ENCODE results near the gene CALCOCO1.
"Not testable (repeated sequence)": the region's sequence is repeated elsewhere in the genome, so short reads cannot be mapped to it uniquely, and the experiment has no call there.

The CALCOCO1 gene

DNA sequence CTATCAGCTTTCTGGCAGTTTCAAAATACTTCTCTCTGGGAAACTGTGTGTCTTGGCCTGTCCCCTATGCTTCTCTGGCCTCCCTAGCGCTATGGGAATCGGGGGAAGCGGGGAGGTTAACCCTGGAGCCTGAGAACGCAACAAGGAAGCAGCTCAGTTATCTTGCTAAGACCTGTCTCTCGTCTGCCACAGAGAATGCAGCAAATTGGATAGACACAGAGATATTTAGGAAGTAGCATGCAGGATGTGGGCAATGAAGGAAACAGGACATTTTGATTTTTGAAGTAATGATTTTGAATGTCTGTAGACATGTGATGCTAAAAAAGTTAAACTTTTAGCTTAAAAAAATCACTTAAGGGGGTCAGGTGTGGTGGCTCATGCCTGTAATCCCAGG, 6.6 kb upstream of the CALCOCO1 start:
- no peak for DNase-seq (ENCODE audit: low read depth in 1 of 2, low spot score in 1 of 2)

GRCh38 chr12:53733051-53733806, 6.0 kb upstream of the CALCOCO1 start:
- DNase-seq (ENCODE audit: low read depth in 1 of 2, low spot score in 1 of 2) = no peak

- no peak for DNase-seq (ENCODE audit: low read depth in 1 of 2, low spot score in 1 of 2)
Measured at GRCh38 chr12:53729644-53730043, 2.4 kb upstream of the CALCOCO1 start.

GRCh38 chr12:53728206-53728605, 954 bp upstream of the CALCOCO1 start:
- DNase-seq (ENCODE audit: low read depth in 1 of 2, low spot score in 1 of 2) = no peak

DNA sequence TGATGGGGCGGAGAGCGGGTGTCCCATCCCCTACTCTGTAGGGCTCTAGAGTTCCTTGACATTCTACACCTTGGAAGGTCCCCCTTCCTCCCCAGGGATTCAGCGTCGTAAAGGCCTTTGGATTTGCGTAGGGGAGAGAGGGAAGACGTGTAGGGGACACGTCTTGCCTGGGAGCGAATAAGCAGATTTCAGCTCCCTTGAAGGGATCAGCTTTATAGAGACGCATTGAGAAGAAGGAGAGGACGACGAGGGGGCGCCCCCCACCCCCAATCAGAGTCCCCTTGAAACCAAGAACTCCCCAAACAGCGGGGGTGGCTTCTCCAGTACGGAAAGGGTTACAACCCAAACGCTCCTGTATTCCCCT, 324 bp downstream of the CALCOCO1 start:
- DNase-seq (ENCODE audit: low read depth in 1 of 2, low spot score in 1 of 2) = no peak

GRCh38 chr12:53726341-53726740, 911 bp downstream of the CALCOCO1 start:
- no peak for DNase-seq (ENCODE audit: low read depth in 1 of 2, low spot score in 1 of 2)

DNA sequence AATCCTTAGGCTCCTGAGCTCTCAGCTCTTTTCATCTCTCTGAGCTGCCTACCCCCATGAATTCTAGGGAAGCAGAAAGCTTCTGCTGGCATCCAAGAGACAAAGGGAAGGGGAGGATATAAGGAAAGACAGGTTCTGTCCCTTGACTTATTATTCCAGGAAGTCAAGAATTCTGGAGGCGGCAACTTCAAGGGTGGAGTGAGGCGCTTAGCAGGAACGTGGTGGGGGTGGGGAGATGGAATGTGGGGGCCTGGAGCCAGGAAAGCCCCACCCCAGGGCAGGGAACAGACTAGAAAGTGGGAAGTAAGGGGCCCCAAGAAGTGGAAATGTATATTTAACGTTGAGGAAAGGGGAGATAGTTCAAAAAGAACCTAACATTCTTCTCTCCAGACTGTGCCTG, 1.4 kb downstream of the CALCOCO1 start:
- no peak for DNase-seq (ENCODE audit: low read depth in 1 of 2, low spot score in 1 of 2)

GRCh38 chr12:53722450-53723041, 4.7 kb downstream of the CALCOCO1 start:
- DNase-seq (ENCODE audit: low read depth in 1 of 2, low spot score in 1 of 2) = no peak

DNA sequence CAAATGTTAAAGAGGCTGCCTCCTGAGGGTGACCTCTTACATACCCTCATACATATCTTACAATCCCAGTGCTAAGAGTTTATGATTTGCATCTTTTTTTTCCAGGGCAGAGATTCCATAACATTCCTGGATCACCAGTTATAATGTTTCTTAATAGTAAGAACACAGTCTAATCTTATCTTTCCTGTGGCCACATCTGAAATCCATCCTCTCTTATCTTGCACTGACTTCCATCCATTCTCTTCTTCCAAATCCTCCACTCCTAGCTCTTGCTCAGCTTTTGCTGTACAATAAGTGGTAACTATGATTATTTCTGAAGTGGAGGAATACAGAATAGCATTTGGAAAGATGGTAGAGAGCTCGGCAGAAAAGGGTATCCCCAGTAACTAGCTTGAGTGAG, 6.3 kb downstream of the CALCOCO1 start:
- no peak for DNase-seq (ENCODE audit: low read depth in 1 of 2, low spot score in 1 of 2)

- DNase-seq (ENCODE audit: low read depth in 1 of 2, low spot score in 1 of 2) = no peak
Measured at GRCh38 chr12:53719649-53720048, 7.6 kb downstream of the CALCOCO1 start.

GRCh38 chr12:53718567-53718966, 8.7 kb downstream of the CALCOCO1 start:
- not testable (repeated sequence) for DNase-seq (ENCODE audit: low read depth in 1 of 2, low spot score in 1 of 2)

DNA sequence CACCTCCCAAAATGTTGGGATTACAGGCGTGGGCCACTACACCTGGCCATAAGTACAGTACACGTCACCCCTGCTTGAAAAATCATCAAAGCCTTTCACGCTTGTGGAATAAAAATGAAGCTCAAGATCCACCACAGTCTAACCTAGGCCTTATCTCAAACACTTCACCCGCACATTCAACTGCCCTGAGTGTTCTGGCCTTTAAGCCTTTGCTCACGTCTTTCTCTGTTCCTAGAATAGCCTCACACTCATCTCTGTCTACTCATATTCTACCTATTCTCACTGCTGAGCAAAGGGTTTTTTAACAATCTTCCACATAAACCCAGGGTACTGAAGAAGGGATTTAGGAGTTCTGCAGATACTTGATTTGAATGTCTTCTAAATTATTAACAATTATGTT, 9.9 kb downstream of the CALCOCO1 start:
- DNase-seq (ENCODE audit: low read depth in 1 of 2, low spot score in 1 of 2) = no peak

DNA sequence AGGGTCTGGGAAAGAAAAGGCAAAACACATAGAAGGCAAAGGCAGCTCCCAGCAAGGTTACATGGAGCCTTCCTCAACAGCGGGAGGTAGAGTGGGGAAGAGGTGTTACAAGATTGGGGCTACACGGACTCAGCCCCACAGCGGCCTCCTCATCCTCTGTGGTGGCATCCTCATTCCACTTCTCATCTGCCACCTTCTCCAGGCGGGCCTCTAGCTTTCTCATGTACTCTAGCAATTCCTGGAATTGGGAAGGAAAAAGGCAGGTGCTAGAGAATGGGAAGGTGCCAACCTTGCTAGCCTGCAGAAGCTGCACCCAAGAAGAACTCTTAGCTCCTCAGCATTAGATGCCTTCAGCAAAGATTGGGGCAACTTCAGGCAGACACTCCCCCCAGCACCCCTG, 13.2 kb downstream of the CALCOCO1 start:
- DNase-seq (ENCODE audit: low read depth in 1 of 2, low spot score in 1 of 2) = no peak

GRCh38 chr12:53713516-53713915, 13.7 kb downstream of the CALCOCO1 start:
- DNase-seq (ENCODE audit: low read depth in 1 of 2, low spot score in 1 of 2) = no peak

- DNase-seq (ENCODE audit: low read depth in 1 of 2, low spot score in 1 of 2) = no peak
Measured at GRCh38 chr12:53712059-53712643, 15.1 kb downstream of the CALCOCO1 start.

DNA sequence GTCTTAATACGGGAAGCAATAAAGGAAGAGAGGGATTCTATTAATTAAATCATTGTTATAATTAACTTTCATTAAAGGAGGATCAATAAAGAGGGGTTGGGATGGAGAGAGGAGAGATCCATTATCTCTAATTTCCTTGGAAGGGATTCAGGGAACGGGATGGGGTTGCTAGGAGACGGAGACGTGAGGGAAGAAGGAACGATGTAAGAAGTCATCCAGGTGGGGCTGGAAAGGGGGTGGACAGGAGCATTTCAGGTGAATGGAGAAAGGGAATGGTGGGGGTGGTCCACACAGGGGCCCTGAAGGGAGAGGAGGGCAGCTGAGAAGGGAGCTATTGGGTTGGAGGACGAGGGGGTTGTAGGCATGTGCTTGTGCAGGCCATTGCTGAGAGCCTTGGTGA, 17.2 kb downstream of the CALCOCO1 start:
- no peak for DNase-seq (ENCODE audit: low read depth in 1 of 2, low spot score in 1 of 2)

DNA sequence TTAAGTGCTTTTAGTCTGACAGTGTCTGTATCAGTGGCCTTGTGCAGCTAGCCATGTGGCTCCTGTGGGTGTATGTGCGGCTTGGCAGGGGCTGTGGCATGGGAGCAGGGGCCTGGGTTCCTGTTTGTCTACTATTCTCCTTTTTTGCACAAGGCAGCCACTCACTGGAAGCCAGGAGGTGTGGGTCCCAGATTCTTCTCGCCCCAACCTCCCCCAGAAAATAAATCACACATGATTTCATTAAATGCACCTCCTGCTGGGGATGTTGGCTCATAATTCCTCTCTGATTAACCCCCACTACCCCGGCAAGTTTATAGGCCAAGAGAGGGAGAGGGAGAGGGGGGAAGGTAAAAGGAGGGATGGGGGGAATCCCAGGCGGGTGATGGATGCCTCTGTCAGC, 17.6 kb downstream of the CALCOCO1 start:
- no peak for DNase-seq (ENCODE audit: low read depth in 1 of 2, low spot score in 1 of 2)

DNA sequence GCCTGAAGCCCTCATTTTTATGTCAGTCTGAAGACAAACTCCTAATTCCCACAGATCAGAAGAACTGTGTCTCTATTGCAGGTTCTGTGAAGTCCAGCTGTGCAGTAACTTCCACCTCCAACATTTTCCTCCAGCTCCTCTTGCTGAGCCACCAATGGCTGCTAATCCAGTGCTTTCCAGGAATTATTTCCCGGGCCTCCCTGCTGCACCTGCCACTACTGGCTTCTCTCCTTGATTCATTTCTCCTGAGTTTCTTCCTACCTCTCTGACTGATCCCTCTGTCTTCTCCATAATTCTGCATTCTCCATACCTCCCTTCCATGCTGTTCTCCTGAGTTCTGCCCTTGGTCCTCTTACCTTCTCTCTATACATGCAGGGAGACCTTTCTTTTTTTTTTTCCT, 21.2 kb downstream of the CALCOCO1 start:
- no peak for DNase-seq (ENCODE audit: low read depth in 1 of 2, low spot score in 1 of 2)

GRCh38 chr12:53703756-53704155, 23.5 kb downstream of the CALCOCO1 start:
- DNase-seq (ENCODE audit: low read depth in 1 of 2, low spot score in 1 of 2) = no peak

- peak; percentile 53 to 65 for DNase-seq (ENCODE audit: low read depth in 1 of 2, low spot score in 1 of 2)
Measured at GRCh38 chr12:53701518-53702264, 25.6 kb downstream of the CALCOCO1 start.

GRCh38 chr12:53700567-53700966, 26.7 kb downstream of the CALCOCO1 start:
- DNase-seq (ENCODE audit: low read depth in 1 of 2, low spot score in 1 of 2) = no peak

DNA sequence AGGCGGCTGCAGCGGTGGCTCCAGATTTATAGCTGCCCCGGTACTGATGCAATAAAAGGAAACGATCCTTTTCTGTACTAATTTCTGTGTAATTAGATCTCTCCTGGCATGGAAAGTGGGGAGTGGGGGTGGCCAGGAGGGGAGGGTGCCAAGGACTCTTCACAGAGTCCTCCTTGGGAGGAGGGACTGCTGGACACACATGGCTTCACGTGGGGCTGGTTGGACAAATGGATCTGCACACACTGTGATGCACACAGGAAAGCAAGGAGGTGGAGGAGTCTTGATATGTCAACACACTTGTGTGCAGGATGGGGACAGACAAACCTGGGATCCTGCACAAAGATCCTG, 27.6 kb downstream of the CALCOCO1 start:
- no peak for DNase-seq (ENCODE audit: low read depth in 1 of 2, low spot score in 1 of 2)

Measured in stimulated activated CD4-positive, alpha-beta T cell treated with anti-CD3 and anti-CD28 coated beads, Interleukin-15, amount 100 ng/mL, for 1 hour (primary cell).